Activated CD4-positive, alpha-beta T cell treated with anti-CD3 and anti-CD28 coated beads, Interleukin-2, Interleukin-6, amounts not matched to agents 100 ng/mL and 50 ng/mL, durations not matched to agents 16 hours and 8 hours (primary cell): Measurements from ENCODE around the gene NSD2.
"Not testable (repeated sequence)": the region's sequence is repeated elsewhere in the genome, so short reads cannot be mapped to it uniquely, and the experiment has no call there.

Experiments
- DNase-seq: peaks from one replicate; pipeline ENCODE4 v3.0.0-alpha.2; 2020

Gene NSD2

DNA sequence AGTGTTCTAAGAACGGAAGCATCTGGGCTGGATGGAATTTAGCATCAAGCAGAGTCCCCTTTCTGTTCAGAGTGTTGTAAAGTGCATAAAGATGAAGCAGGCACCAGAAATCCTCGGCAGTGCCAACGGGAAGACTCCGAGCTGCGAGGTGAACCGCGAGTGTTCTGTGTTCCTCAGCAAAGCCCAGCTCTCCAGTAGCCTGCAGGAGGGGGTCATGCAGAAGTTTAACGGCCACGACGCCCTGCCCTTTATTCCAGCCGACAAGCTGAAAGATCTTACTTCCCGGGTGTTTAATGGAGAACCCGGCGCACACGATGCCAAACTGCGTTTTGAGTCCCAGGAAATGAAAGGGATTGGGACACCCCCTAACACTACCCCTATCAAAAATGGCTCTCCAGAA is 29.4 kb downstream of the NSD2 start:
- no peak for DNase-seq

DNA sequence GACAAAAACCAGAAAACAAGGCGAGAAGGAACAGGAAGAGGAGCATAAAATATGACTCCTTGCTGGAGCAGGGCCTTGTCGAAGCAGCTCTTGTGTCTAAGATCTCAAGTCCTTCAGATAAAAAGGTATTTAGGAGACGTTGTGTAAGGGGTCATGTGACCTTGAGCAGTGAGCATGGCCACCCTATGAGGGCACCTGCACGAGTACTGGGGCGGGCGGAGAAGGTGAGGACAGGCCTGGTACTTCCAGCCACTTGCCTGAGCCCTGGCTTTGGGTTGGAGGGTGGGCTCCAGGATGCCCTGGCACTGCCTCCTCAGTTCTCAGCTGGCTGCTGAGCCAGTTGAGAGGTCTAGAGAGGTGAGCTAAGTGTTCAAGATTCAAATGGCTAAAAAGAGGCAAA is 29.9 kb downstream of the NSD2 start:
- DNase-seq: no peak

DNA sequence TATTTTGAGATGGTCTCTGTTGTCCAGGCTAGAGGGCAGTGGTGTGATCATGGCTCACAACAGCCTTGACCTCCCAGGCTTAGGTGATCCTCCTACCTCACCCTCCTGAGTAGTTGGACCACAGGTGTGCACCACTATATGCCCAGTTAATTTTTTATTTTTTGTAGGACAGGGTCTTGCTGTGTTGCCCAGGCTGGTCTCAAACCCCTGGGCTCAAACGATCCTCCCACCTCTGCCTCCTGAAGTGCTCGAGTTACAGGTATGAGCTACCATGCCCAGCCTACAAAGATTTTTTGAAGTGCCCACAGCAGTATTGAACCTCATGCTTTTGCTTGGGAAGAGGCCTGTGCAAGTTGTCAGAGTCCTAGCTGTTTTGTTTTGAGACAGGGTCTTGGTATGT is 31.1 kb downstream of the NSD2 start:
- DNase-seq: no peak

DNA sequence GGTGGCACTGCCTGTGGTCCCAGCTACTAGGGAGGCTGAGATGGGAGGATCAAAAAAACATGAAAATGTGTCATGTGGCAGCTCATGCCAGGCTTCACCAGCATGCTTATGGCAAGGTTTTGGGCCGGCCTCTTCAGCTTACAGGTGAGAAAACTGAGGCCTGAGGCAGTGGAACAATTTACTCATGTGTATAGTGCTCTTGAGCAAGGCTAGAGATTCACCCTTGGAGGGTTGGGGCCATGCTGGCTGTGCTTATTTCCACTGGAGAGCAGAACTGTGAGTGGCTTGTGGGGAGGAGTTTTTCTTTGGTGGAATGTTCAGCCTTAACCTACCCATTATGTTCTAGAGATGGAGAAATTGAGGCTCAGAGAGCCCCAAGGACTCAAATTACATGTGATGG is 31.8 kb downstream of the NSD2 start:
- peak; percentile 20 for DNase-seq

DNA sequence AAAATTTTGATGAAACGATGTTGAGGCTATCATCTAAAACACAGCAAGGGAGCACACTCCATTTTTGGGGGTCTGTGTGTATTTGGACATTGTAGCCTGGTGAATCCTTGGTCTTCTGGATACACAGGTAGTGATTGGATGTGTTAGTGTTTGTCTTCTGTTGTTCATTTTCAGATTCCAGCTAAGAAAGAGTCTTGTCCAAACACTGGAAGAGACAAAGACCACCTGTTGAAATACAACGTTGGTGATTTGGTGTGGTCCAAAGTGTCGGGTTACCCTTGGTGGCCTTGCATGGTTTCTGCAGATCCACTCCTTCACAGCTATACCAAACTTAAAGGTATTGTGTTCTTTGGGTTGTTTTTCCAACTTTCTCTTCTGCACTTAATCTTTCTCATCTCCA is 32.8 kb downstream of the NSD2 start:
- no peak for DNase-seq

DNA sequence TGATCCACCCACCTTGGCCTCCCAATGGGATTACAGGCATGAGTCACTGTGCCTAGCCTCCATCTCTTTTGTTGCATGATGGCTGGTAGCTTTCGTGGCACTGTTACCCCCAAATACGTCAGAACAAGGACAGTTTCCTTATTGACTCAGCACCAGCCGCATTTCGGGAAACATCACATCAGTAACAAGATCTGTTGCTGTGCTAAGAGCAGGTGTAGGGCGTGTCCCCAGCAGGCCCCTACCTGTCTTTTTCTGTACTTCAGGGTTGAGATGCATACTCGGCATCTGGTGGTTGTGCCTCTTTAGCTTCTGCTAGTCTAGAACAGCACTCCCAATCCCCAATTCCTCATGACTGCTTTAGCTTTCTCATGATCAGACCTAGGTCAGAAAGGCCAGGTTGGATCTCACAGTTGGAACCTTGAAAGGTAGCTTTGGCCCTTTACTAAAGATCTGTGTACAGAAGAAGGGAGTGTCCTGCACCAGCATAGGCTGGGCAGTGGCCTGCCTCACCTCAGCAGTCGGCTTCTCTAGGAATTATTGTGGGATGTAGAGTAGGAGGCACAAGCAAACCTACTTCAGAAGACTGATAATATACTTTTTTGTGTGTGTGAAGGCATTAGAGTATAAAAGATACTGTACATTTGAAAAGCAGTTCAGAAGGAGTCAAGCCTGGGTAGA is 36.8 kb downstream of the NSD2 start:
- peak; percentile 32 for DNase-seq

DNA sequence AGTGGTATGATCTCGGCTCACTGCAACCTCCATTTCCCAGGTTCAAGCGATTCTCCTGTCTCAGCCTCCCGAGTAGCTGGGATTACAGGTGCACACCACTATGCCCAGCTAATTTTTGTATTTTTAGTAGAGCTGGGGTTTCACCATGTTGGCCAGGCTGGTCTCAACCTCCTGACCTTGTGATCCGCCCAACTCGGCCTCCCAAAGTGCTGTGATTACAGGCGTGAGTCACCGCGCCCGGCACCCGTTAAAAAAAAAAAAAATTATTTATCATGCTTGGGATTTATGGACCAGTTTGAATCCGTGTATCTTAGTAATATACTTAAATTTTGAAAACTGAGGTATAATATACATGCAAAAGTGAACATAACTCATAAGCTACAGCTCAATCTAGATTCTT is 38.5 kb downstream of the NSD2 start:
- DNase-seq: not testable (repeated sequence)

DNA sequence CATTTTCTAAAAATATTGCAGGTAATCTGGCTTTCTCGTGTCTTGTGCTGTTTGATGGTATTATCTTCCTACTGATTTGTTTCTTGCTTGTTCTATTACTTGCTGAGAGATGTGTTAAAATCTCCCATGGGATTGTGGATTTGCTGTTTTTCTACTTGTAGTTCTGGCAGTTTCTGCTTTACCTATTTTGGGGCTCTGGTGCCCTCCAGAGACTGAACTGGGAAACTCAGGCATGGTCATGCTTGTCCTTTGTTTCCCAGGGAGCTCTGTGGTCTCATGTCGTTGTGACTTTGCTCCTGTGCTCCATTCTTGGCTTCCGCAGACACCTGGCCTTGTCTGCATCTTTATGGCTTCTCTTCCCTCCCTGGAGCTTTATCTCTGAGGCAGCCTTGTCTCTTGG is 39.5 kb downstream of the NSD2 start:
- DNase-seq: peak; percentile 28

DNA sequence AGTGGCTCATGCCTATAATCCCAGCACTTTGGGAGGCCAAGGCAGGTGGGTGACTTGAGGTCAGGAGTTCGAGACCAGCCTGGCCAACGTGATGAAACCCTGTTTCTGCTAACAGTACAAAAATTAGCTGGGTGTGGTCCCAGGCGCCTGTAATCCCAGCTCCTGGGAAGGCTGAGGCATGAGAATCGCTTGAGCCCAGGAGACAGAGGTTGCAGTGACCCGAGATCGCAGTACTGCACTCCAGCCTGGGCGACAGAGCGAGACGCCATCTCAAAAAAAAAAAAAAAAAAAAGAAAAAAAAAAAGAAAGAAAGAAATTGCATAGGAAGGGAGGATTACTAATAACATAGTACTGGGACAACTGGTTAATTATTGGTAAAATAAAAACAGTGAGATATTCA is 40.1 kb downstream of the NSD2 start:
- DNase-seq: not testable (repeated sequence)

DNA sequence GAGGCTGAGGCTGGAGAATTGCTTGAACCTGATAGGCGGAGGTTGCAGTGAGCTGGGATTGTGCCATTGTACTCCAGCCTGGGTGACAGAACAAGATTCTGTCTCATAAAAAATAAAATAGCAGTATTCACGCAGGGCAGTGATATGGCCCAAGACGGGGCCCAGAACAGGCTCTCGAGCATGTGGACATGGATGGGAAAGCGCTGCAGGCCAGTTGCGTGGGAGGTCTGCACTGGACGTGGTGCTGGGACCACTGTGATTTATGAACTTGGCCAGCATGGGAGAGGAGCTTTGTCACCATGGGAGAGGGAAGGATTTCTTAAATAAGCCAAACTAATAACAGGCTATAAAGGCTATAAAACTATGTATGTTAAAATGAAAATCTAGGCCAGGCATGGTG is 51.6 kb downstream of the NSD2 start:
- DNase-seq: no peak

DNA sequence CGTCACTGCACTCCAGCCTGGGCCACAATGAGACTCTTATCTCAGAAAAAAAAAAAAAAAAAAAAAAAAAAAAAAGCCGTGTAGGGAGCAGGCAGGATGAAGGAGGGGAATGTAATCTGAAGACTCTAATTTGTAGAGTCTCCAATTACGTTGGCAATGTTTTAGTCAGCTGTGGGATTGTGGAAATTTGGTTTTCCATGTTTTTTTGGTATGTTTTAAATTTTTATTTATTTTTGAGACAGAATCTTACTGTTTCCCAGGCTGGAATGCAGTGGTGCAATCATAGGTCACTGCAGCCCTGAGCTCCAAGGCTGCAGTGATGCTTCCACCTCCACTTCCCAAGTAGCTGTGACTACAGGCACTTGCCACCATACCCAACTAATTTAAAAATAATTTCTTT is 56.5 kb downstream of the NSD2 start:
- DNase-seq: no peak

DNA sequence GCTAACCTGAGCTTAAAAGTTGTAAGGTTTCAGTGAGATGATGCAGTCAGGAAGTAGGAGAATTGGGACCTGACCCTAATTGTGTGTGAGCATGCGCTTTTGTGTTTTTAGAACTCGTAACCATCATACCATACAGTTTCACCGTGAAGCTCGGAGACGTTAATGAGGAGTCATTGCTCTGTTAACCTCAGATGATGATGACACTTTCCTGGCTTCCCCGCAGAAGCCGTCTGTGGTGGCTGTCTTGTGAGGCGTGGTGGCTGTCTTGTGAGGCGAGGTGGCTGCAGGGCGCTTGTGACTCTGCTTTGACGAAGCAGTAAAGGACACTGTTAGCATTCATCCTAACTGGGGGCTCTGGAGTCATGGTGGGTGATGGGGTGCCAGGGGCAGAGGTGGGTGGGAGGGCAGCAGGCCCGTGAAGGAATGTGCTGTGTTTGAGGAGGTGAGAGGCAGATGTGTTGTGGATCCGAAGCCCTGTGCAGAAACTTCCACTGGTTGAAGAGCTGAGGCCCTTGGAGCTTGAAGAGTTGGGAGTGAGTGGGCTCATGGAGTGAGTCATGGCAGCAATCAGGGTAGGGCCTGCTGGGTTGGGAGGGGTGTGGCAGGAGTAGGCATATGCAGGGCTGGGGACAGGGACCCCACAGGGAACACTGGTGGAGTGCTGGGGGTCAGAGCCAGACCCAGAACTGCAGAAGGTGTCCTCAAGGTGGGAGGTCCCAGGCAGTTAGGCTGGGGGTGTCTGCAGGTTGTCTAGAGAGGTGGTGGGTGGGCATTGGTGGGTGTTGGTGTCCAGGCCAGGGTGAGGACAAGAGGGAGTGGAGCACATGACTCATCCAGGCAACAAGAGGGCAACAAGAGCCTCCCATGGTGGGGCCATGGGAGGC is 57.4 kb downstream of the NSD2 start:
- DNase-seq: peak; percentile 32

DNA sequence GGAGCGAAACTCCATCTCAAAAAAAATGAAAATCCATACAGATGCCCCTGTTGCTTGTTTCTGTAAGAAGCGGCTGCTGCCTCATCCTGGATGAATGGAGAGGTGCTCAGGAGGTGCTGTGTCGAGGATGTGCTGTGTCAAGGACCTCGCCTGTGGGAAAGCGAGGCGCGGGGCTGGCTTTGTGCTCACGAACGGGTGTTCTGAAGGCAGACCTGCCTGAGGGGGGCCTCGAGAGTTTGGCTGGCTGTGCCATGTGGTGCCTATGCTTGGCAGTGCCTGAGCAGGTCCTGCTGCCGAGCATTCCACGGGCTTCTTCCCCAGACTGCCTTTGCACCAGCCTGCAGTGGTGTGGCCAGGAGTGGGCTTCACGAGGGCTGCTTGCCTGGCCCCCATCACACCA is 61.5 kb downstream of the NSD2 start:
- DNase-seq: no peak

DNA sequence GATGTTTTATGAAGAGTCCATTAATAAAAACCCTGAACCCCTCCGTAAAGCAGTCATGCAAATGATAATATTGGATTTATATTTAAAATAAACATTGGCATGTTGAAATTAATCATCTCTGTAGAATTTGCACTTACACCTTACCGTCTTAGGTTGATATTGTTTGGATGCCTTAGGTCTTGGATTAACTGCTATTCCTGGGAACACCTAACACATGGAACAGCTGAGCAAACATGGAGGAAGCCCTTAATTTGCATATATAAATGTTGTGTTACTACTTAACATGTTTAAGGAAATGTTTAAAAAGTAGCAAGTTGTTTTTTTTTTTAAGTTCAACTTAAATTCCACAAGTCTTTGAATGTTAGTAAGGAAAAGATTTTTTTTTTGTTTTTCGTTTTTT is 62.5 kb downstream of the NSD2 start:
- no peak for DNase-seq

DNA sequence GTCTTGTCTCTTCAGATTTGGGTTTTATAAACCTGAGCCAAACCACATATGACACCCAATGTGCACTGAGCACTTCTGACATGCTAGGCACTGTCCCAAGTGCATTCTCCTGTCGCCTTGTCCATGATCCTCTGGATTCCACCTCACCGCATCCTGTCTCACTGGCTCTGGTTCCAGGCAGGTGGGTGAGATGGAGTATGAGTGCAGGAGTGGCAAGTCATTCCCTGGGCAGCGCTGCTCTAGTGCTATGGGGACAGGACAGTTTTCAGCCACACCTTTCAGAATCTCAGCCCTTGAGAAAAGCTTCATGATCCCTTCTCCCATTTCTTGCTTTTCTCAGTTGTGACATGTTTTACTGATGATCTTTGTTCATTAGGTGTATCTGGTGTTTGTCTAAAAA is 66.4 kb downstream of the NSD2 start:
- no peak for DNase-seq

DNA sequence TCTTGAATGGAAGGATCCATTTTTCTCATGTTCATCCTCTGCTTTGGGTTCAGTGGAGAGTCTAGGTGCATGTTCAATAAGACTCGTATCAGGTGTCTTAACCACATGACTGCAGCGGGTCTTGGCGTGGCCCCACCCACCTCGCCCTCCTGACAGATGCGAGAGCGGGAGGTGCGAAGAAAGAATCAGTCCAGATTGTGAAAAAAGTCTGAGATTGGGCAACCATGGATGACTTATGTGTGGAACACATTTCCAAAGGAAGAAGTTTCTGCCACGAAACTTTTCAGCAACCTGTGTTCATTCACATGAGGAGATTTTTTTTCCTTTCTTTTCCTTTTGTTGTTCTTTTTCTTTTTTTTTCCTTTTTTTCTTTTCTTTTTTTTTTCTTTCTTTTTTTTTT is 66.8 kb downstream of the NSD2 start:
- no peak for DNase-seq

DNA sequence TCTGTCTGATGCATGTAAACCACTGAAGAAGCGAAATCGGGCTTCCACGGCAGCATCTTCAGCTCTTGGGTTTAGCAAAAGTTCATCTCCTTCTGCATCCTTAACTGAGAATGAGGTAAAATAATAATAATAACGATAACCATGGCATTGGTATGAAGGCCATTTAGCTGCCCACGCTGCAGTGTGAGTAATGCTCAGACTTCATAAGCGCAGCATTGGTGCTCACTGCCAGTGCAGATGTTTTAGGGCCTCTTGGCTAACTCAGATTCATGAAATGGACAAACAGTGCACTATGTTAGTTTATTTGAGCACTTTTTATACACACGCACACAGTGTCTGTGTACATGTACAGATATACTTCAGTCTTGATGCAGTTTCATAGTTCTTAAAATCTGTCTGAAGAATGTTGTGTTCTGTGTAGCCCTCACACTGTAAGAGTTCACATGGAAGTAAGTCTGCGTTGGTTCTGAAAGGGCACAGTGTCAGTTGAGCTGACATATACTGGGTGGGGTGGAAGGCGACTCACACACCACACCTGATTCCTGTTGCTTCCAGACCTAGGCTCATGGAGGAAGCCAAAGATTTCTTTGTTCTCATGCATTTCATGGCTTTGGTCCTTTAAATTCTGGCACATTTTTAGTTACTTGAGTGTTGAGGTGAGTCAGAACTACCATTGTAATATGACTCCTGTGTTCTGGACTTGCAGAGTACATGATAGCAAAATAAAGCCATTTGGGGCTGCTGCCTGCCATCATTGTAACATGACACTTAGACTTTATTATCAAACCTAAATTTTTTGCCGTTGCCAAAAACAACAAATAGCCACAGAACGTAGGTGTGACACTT is 68.7 kb downstream of the NSD2 start:
- no peak for DNase-seq

DNA sequence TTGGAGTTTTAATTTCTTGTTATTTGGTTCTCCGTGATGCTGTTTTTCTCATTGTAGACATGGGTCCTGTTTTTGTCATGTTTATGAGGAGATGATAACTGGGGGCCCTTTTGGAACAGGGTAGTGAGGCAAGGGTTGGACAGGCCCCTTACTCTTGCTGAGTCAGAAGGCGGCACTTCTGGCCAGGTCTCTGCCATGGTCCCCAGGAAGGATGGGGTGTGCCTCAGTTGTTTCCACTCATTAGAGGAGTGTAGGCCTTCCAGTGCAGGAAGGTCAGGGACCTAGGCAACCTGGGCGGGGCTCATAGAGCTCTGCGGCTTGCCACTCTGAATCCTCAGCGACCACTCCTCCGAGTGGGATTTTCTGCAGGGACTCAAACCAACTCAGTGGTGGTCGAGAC is 69.4 kb downstream of the NSD2 start:
- DNase-seq: no peak

DNA sequence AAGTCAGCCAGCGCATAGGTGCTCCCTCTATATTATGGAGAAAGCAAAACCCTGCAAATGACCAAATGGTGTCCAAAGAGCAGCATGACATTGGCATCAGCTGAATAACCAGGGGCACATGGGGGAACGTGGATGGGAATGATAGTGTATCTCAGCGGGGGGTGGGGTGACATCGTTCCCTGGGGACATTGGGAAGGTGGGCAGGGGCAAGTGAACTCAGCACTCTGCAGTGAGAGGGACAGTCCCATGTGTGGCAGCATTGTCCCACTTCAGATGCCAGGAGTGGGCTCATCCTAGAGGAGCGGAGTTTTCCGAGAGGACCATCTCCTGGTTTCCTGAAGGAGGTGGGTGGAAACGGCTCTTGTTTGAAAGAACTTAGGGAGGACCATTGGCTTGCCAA is 72.7 kb downstream of the NSD2 start:
- DNase-seq: no peak

DNA sequence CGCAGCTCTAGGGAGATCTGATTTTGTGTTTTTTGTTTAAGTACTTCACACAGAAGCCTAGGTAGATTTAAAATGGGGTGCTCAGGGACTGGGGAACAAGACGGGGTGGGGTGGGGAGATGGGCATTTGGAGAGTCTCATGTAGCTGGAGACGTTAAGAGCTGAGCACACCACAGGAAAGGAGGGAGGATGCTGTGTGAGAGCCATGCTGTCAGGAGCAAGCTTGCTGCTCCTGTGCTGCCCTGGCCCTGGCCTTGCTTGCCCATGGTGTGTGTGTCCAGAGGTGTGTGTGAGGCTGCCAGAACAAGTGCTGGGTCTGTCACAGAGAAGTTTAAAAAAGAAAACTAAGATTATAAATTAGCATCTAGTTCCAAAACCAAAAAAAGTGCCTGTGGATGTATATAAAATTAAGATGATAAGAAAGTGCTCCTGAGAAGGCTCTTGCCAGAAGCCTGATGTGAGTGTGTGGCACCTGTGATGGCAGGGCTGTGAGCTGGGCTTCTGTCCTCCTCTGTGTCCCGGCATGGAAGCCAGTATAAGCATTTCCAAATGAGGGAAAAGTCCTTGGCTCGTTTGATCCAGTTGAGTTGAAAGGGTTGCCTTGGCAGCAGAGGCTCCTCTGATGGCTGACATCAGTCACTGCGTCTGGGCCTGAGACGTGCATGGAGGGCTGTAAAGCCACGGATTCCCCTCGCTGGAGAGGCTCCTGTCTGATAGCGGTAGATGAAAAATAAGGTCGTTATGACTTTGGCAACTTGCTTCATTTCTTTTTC is 74.1 kb downstream of the NSD2 start:
- no peak for DNase-seq

DNA sequence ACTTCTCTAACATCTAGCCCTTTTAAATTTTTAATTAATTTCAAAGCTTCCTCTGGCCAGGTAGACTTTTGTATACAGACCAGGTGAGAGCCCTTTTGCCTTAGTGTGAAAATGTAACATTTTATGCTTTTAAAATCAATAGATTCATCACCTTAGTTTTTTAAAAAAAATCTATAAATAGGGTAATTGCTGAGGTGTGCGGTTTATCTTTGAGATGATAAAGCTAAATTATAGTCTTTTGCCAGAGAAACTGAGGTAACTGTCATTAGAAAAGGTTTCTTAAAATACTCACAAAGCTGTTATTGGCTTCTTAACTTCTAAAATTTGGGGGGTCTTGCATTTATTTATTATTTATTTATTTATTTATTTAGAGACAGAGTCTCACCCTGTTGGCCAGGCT is 74.7 kb downstream of the NSD2 start:
- DNase-seq: no peak

DNA sequence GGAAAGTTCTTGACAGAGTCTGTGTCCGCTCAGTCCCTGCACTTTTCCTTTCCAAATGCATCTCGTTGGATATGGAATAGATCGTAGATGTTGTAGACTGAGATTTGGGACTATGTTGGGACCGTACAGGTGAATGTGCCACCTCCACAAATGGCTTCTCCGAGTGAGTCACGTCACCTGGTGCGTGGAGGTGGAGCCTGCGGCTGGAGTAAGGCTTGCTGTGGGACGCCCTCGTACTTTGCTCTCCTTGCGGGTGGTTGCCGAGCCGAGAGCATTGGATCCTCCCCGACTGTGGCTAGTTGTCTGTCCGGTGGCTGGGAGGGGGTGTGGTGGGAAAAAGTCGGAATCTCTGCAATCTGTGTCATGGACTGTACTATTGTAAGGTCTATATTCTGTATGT is 77.0 kb downstream of the NSD2 start:
- DNase-seq: no peak

DNA sequence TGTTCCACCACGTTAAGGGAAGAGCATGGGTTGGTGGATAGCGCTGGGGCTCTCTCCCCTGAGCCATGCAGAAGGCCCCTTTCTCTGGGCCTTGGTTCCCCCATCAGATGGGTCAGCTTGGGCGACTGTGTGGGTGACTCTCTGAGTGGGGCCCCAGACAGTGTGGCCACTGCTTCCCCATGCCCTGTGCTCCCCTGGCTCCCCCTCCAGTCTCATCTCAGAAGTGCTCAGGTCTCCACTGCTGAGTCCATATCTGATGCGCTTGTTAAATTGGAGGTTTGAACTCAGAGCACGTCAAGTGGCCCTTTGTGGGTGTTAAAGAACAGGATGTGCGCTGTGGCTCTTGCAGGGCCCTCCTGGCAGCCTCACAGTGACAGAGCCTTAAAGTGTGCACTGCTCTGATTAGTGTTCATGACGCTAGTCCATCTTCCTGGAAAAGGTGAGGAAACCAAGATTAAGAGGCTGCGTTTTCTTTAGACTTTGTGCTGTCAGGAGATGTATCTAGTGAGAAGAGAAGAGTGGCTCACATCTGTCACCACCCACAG is 77.8 kb downstream of the NSD2 start:
- DNase-seq: no peak
